Measurements from ENCODE around the gene JAM3.

DNA sequence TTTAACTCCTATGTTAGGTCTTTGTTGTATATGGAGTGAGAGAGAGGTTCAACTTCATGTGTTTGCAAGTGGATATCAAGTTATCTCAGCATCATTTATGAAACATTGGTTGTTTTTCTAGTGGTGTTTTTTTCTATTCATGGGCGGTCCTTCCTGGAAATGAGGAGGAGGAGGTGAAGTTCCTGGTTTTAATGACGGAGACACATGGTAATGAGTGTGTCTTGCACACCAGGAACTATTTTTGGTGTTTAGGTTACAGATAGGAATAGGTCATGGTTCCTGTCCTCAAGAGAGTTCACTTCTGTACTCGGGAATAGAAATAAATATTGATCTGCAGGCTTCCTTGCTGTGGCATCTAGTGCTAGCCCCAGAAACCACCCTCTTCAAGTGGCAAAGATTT lies 74.9 kb downstream of the JAM3 start:
- TF ChIP-seq, protein P1, sequence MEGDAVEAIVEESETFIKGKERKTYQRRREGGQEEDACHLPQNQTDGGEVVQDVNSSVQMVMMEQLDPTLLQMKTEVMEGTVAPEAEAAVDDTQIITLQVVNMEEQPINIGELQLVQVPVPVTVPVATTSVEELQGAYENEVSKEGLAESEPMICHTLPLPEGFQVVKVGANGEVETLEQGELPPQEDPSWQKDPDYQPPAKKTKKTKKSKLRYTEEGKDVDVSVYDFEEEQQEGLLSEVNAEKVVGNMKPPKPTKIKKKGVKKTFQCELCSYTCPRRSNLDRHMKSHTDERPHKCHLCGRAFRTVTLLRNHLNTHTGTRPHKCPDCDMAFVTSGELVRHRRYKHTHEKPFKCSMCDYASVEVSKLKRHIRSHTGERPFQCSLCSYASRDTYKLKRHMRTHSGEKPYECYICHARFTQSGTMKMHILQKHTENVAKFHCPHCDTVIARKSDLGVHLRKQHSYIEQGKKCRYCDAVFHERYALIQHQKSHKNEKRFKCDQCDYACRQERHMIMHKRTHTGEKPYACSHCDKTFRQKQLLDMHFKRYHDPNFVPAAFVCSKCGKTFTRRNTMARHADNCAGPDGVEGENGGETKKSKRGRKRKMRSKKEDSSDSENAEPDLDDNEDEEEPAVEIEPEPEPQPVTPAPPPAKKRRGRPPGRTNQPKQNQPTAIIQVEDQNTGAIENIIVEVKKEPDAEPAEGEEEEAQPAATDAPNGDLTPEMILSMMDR (IDR thresholded peaks at IDR 0.05): no peak
- no peak for TF ChIP-seq EP300 (IDR thresholded peaks at IDR 0.05)

All from esophagus muscularis mucosa (tissue), 3 donors.